Stimulated activated CD8-positive, alpha-beta memory T cell treated with anti-CD3 and anti-CD28 coated beads, Interleukin-15, amount 100 ng/mL, for 24 hours (primary cell): Measurements from ENCODE around the gene FRMD1.

Source experiments
- DNase-seq: peaks from one replicate; pipeline ENCODE4 v3.0.0-alpha.2; 2020; ENCODE audit warnings: low read depth

FRMD1 gene

GRCh38 chr6:168025831-168026710, 52.9 kb downstream of the FRMD1 start:
- DNase-seq, result no peak

- no peak for DNase-seq
Measured at GRCh38 chr6:168024951-168025510, 54.0 kb downstream of the FRMD1 start.

GRCh38 chr6:168022488-168023321, 56.3 kb downstream of the FRMD1 start:
- no peak for DNase-seq

GRCh38 chr6:168021581-168021980, 57.4 kb downstream of the FRMD1 start:
- no peak for DNase-seq

GRCh38 chr6:168020242-168020641, 58.8 kb downstream of the FRMD1 start:
- DNase-seq, result no peak

GRCh38 chr6:168018664-168019063, 60.3 kb downstream of the FRMD1 start:
- DNase-seq, result no peak

- no peak for DNase-seq
Measured at GRCh38 chr6:168017629-168018028, 61.4 kb downstream of the FRMD1 start.

- no peak for DNase-seq
Measured at GRCh38 chr6:168016721-168017525, 62.1 kb downstream of the FRMD1 start.

- DNase-seq, result no peak
Measured at GRCh38 chr6:168016176-168016620, 62.8 kb downstream of the FRMD1 start.

- DNase-seq, result no peak
Measured at GRCh38 chr6:168015482-168016175, 63.4 kb downstream of the FRMD1 start.

GRCh38 chr6:168015009-168015408, 64.0 kb downstream of the FRMD1 start:
- DNase-seq, result no peak

GRCh38 chr6:168014428-168014827, 64.6 kb downstream of the FRMD1 start:
- no peak for DNase-seq

GRCh38 chr6:168013250-168013915, 65.6 kb downstream of the FRMD1 start:
- DNase-seq, result no peak

- DNase-seq, result no peak
Measured at GRCh38 chr6:168012431-168013249, 66.4 kb downstream of the FRMD1 start.

GRCh38 chr6:168011291-168011690, 67.7 kb downstream of the FRMD1 start:
- DNase-seq, result no peak

GRCh38 chr6:168009331-168009730, 69.7 kb downstream of the FRMD1 start:
- no peak for DNase-seq

- DNase-seq, result no peak
Measured at GRCh38 chr6:168007592-168008338, 71.2 kb downstream of the FRMD1 start.

GRCh38 chr6:168005796-168006195, 73.2 kb downstream of the FRMD1 start:
- DNase-seq, result no peak

GRCh38 chr6:168004945-168005344, 74.1 kb downstream of the FRMD1 start:
- DNase-seq, result no peak
